ENCODE results near the gene PATZ1. TPM values are rescaled to one million over a fixed set of nuclear protein-coding genes. Genes with fewer than 3 reads are reported as not detected.

The PATZ1 gene
- total RNA-seq, 3 donors from 2014 or later: 33.7 to 42.7 (median 41.4) TPM

- peaks cover 31% of the 10 kb centered on the region for H3K36me3 Mint-ChIP-seq (ENCODE audit: insufficient read depth)
- no peak for ATAC-seq
- no peak for DNase-seq
- peak overlapping the region; percentile 64 for H3K4me3 Mint-ChIP-seq
- peaks cover 83% of the 10 kb centered on the region for H3K4me1 Mint-ChIP-seq (ENCODE audit: low read depth)
- no peaks in the 10 kb centered on the region for H3K27me3 Mint-ChIP-seq (ENCODE audit: low read depth)
- H3K9me3 Mint-ChIP-seq: no peaks in the 10 kb centered on the region
Observed at GRCh38 chr22:31287818-31288495, 58.2 kb downstream of the PATZ1 start.

GRCh38 chr22:31286360-31287255 is 59.5 kb downstream of the PATZ1 start:
- DNase-seq (peak; percentile 56), ATAC-seq (peak; percentile 59 to 60)
- H3K36me3 Mint-ChIP-seq (ENCODE audit: insufficient read depth): peaks cover 33% of the 10 kb centered on the region
- no peaks in the 10 kb centered on the region for H3K27me3 Mint-ChIP-seq (ENCODE audit: low read depth)
- no peaks in the 10 kb centered on the region for H3K9me3 Mint-ChIP-seq
- H3K4me3 Mint-ChIP-seq: peak overlapping the region; percentile 37
- H3K4me1 Mint-ChIP-seq (ENCODE audit: low read depth): peaks cover 84% of the 10 kb centered on the region

DNA sequence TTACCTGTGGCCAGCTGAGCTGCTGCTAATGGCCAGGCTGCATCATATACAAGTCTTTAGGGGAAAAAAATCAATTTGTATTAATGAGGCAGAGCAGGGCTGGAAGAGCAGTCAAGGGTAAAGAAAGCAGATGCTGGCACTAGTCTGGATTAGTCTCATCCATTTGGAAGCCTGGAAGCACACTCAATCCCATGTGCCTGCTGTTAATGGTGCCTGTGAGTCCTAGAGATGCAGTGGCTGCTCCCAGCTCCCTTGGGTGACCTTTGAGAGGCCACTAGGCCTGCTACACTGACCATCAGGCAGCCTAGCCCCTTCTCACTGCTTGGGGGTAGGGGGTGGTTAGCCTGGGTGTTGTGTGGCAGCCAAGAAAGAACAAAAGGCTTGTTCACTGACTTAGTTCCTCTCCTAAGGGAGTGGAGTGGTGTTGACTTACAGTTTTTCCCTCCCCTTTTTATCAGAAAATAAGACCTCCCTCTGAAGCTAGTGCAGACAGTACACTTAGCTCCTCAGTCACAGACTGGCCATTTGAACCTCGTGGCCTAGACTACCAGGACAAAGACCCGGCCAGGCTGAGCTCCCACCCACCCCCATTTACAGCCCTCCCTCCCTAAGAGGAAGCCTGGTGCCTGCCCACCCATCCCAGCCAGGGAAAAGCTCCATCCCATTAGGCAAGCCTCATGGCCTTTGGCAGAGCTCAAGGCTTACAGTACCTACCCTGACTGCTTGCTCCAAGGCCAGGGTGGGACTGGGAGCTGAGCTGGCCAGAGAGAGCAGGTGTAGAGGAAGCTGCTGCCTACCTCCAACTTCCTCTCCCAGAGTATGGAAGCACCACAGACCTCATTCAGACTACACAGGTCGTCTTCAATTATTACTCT is 61.6 kb downstream of the PATZ1 start:
- H3K27me3 Mint-ChIP-seq (ENCODE audit: low read depth): no peaks in the 10 kb centered on the region
- peaks cover 95% of the 10 kb centered on the region for H3K4me1 Mint-ChIP-seq (ENCODE audit: low read depth)
- peaks cover 45% of the 10 kb centered on the region for H3K36me3 Mint-ChIP-seq (ENCODE audit: insufficient read depth)
- no peak for ATAC-seq
- H3K4me3 Mint-ChIP-seq: no peak overlapping the region
- H3K9me3 Mint-ChIP-seq: no peaks in the 10 kb centered on the region
- DNase-seq: no peak

DNA sequence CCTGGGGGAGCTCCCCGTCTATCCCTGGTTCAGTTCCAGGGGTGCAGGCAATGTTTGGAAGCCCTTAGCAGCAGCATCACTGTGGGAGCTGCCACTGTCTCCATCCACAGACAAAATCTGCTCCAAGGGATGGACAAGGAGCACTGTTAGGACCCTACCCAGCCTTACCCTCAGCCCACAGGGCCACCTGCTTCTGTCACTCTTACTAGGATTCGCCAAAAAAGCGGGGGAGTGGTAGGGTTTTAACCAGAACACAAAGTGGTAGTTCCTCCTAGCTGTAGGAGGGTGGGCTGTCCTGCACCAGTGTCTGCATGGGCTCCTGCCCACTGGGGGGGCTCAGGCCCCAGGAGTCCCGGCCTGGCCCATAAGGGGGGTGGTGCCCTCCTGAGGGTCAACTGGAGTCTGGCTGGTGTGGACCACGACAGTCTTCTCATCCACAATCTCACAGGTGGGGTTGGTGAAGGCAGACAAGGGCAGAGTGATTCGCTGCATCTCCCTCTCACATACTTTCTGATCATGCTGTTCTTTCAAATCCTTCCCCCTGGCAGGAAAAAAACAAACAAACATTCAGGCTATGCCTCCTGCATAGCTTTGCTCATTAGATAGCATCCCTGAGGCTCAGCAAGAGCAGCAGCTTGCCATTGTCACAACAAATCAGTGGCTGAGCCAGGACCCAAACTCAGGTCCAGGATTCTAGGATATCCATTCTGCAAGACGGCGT is 63.2 kb downstream of the PATZ1 start:
- H3K4me1 Mint-ChIP-seq (ENCODE audit: low read depth): peaks cover 96% of the 10 kb centered on the region
- no peaks in the 10 kb centered on the region for H3K27me3 Mint-ChIP-seq (ENCODE audit: low read depth)
- ATAC-seq (no peak), DNase-seq (no peak)
- peaks cover 42% of the 10 kb centered on the region for H3K36me3 Mint-ChIP-seq (ENCODE audit: insufficient read depth)
- H3K4me3 Mint-ChIP-seq: no peak overlapping the region
- no peaks in the 10 kb centered on the region for H3K9me3 Mint-ChIP-seq

DNA sequence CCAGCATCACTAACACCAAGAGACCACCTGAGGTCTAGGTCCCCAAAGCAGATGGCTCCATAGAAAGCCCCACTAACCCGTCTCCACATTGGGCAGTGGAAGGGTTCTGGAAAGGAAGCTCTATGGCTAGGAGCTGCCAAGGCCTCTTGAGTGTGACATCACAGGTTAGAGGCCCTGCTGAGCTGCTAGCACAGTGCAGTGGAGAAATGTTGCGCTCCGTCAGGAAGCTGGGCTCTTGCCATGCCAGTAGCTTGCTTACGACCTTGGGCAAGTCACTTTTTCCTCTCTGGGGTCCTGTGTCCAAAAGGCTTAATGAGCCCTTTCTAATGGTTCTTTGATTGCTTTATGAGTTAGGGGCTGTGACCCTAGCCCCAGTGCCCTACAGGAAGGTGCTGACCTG is 64.4 kb downstream of the PATZ1 start:
- H3K9me3 Mint-ChIP-seq: no peaks in the 10 kb centered on the region
- DNase-seq (no peak), ATAC-seq (no peak)
- no peak overlapping the region for H3K4me3 Mint-ChIP-seq
- no peaks in the 10 kb centered on the region for H3K27me3 Mint-ChIP-seq (ENCODE audit: low read depth)
- peaks cover 40% of the 10 kb centered on the region for H3K36me3 Mint-ChIP-seq (ENCODE audit: insufficient read depth)
- peaks cover 95% of the 10 kb centered on the region for H3K4me1 Mint-ChIP-seq (ENCODE audit: low read depth)

DNA sequence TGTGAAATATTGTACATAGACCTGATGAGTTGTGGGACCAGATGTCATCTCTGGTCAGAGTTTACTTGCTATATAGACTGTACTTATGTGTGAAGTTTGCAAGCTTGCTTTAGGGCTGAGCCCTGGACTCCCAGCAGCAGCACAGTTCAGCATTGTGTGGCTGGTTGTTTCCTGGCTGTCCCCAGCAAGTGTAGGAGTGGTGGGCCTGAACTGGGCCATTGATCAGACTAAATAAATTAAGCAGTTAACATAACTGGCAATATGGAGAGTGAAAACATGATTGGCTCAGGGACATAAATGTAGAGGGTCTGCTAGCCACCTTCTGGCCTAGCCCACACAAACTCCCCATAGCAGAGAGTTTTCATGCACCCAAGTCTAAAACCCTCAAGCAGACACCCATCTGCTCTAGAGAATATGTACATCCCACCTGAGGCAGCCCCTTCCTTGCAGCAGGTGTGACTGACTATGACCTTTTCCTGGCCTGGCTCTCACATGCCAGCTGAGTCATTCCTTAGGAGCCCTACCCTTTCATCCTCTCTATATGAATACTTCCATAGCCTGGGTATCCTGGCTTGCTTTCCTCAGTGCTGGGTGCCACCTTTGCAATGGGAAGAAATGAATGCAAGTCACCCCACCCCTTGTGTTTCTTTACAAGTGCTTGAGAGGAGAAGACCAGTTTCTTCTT is 66.2 kb downstream of the PATZ1 start:
- Mint-ChIP-seq H3K9me3 (no peaks in the 10 kb centered on the region), H3K4me1 (ENCODE audit: low read depth) (peaks cover 90% of the 10 kb centered on the region), H3K36me3 (ENCODE audit: insufficient read depth) (peaks cover 39% of the 10 kb centered on the region), H3K4me3 (peak overlapping the region; percentile 4), H3K27me3 (ENCODE audit: low read depth) (no peaks in the 10 kb centered on the region)
- DNase-seq (no peak), ATAC-seq (no peak)

- no peak for DNase-seq
- no peak for ATAC-seq
- Mint-ChIP-seq H3K36me3 (ENCODE audit: insufficient read depth) (peaks cover 37% of the 10 kb centered on the region), H3K27me3 (ENCODE audit: low read depth) (no peaks in the 10 kb centered on the region), H3K9me3 (no peaks in the 10 kb centered on the region), H3K4me3 (no peak overlapping the region), H3K4me1 (ENCODE audit: low read depth) (peaks cover 88% of the 10 kb centered on the region)
Observed at GRCh38 chr22:31279327-31279669, 66.8 kb downstream of the PATZ1 start.

DNA sequence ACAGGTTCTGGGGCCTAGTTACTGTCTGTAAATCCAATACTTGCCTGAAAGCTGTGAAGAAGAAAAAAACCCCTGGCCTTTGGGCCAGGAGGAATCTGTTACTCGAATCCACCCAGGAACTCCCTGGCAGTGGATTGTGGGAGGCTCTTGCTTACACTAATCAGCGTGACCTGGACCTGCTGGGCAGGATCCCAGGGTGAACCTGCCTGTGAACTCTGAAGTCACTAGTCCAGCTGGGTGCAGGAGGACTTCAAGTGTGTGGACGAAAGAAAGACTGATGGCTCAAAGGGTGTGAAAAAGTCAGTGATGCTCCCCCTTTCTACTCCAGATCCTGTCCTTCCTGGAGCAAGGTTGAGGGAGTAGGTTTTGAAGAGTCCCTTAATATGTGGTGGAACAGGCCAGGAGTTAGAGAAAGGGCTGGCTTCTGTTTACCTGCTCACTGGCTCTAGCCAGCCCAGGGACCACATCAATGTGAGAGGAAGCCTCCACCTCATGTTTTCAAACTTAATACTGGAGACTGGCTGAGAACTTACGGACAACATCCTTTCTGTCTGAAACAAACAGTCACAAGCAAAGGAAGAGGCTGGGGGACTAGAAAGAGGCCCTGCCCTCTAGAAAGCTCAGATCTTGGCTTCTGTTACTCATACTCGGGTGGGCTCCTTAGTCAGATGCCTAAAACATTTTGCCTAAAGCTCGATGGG is 67.4 kb downstream of the PATZ1 start:
- ATAC-seq (peak; percentile 81 to 88), DNase-seq (peak; percentile 21)
- Mint-ChIP-seq H3K4me3 (peak overlapping the region; percentile 41), H3K9me3 (no peaks in the 10 kb centered on the region), H3K36me3 (ENCODE audit: insufficient read depth) (peaks cover 37% of the 10 kb centered on the region), H3K4me1 (ENCODE audit: low read depth) (peaks cover 84% of the 10 kb centered on the region), H3K27me3 (ENCODE audit: low read depth) (no peaks in the 10 kb centered on the region)

GRCh38 chr22:31278151-31278621 is 68.0 kb downstream of the PATZ1 start:
- Mint-ChIP-seq H3K27me3 (ENCODE audit: low read depth) (no peaks in the 10 kb centered on the region), H3K4me3 (no peak overlapping the region), H3K4me1 (ENCODE audit: low read depth) (peaks cover 80% of the 10 kb centered on the region), H3K9me3 (no peaks in the 10 kb centered on the region), H3K36me3 (ENCODE audit: insufficient read depth) (peaks cover 33% of the 10 kb centered on the region)
- DNase-seq: no peak
- ATAC-seq: no peak

GRCh38 chr22:31277741-31278140 is 68.4 kb downstream of the PATZ1 start:
- Mint-ChIP-seq H3K4me1 (ENCODE audit: low read depth) (peaks cover 80% of the 10 kb centered on the region), H3K27me3 (ENCODE audit: low read depth) (no peaks in the 10 kb centered on the region), H3K4me3 (no peak overlapping the region), H3K9me3 (no peaks in the 10 kb centered on the region), H3K36me3 (ENCODE audit: insufficient read depth) (peaks cover 28% of the 10 kb centered on the region)
- no peak for DNase-seq
- no peak for ATAC-seq

- ATAC-seq: no peak
- Mint-ChIP-seq H3K27me3 (ENCODE audit: low read depth) (no peaks in the 10 kb centered on the region), H3K9me3 (no peaks in the 10 kb centered on the region), H3K4me1 (ENCODE audit: low read depth) (peaks cover 77% of the 10 kb centered on the region), H3K4me3 (no peak overlapping the region), H3K36me3 (ENCODE audit: insufficient read depth) (peaks cover 28% of the 10 kb centered on the region)
- DNase-seq: no peak
Observed at GRCh38 chr22:31276426-31277167, 69.5 kb downstream of the PATZ1 start.

All from activated T-cell treated with anti-CD3 and anti-CD28 coated beads, Interleukin-2, amount 50 U/mL, for 4 hours (primary cell).